HG02852 (cell line): ENCODE measurements around the gene PIK3R3.
"Not testable (repeated sequence)": the region's sequence is repeated elsewhere in the genome, so short reads cannot be mapped to it uniquely, and the experiment has no call there.

Experiments used
- ATAC-seq: cut with Tn5 transposase; IDR thresholded peaks from one replicate; pipeline ENCODE4 v1.9.1; 2021; ENCODE audit warnings: mild to moderate bottlenecking, moderate library complexity; ENCODE audit not compliant: unreplicated experiment

The PIK3R3 gene

DNA sequence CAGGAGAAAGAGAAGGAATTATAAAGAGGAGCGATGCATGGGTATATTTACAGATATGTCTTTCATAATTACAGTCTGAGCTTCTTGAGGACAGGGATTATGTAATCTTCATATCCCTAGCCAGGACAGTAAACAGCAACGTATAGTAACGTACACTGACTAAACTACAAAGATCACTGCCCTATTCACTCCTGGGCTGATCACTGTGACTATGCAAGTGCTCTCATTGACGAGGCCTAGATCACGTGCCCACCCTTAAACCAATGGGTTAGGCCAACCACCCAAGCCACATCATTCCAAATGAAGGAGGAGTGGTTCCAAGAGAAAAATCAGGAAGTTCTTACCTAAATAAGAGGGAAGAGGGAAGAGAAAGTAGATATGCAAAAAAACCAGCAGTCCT lies 18.5 kb downstream of the PIK3R3 start:
- ATAC-seq = no peak

GRCh38 chr1:46112108-46112507 lies 20.3 kb downstream of the PIK3R3 start:
- ATAC-seq = no peak

- ATAC-seq = no peak
Measured at GRCh38 chr1:46110521-46110920, 21.9 kb downstream of the PIK3R3 start.

DNA sequence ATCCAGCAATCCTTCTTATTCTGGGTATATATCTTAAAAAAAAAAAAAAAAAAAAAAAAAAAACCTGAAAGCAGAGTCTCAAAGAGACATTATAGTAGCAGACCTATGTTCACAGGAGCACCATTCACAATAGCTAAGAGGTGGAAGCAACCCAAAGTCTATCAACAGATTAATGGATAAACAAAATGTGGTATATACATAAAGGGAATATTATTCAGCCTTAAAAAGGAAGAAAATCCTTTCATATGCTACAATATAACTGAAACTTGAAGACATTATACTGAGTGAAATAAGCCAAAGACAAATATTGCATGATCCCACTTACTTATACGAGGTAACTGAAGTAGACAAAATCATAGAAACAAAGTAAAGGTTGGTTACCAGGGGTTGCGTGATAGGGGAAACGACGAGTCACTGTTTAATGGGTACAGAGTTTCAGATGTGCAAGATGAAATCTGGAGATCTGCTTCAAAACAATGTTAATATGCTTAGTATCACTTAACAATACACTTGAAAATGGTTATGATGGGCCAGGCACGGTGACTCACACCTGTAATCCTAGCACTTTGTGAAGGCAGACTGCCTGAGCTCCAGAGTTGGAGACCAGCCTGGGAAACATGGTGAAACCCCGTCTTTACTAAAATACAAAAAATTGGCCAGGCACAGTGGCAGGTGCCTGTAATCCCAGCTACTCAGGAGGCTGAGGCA lies 29.5 kb downstream of the PIK3R3 start:
- ATAC-seq = no peak

DNA sequence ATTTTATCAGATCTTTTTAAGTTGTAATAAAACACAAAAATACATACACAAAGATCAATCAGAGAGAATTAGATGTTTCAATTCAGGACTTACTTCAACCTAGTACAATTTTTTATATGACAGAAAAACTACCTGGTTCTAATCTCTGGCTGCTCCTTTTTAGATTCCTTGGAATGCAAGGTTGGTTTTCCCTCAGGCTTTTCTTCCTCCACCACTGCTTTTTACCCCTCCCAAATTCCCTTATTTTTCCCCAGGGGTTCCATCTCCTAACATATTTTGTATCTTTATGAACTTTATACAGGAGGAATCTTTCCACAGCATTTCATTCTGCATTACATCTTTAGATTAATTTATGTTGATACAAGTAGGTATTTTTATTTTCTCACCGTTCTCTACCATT lies 33.2 kb downstream of the PIK3R3 start:
- ATAC-seq = no peak

- ATAC-seq = no peak
Measured at GRCh38 chr1:46098027-46098712, 34.3 kb downstream of the PIK3R3 start.

GRCh38 chr1:46097149-46097472 lies 35.3 kb downstream of the PIK3R3 start:
- ATAC-seq = no peak

DNA sequence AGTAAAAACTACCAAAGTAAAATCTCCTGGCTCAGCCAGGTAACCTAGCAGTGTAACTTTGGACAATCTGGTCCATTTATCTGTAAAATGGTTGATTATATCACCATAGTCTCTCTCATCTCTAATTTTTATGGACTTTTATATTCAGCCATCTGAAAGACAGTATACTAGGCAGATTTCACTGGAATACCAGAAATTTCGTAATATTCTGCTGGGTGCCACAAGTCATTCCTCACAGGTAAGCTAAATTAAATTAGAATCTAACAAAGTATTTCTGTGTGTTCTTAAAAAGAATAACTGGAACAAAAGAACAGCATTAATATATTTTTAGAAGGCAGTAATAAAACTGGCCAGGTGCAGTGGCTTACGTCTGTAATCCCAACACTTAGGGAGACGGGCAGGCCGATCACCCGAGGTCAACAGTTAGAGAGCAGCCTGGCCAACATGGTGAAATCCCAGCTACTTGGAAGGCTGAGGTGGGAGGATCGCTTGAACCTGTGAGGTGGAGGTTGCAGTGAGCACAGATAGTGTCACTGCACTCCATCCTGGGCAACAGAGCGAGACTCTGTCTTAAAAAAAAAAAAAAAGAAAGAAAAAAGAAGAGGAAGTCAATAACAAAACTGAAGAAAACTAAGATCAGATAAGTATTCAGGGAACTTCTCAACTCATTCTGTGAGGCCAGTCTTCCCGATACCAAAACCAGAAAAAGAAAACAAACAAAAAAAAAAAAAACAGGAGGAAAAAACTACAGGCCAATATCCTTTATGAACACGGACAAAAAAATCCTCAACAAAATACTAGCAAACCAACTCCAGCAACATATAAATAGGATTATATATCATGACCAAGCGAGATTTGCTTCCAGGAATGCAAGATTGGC lies 35.9 kb downstream of the PIK3R3 start:
- no peak for ATAC-seq

DNA sequence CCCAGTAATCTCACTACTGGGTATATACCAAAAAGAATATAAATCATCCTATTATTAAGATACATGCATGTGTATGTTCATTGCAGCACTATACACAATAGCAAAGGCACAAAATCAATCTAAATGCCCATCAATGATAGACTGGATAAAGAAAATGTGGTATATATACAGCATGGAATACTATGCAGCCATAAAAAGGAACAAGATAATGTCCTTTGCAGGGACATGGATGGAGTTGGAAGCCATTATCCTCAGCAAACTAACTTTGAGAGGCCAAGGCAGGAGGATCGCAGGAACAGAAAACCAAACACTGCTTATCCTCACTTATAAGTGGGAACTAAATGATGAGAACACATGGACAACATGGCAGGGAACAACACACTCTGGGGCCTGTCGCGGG lies 37.3 kb downstream of the PIK3R3 start:
- ATAC-seq = not testable (repeated sequence)

GRCh38 chr1:46094471-46095005 lies 37.9 kb downstream of the PIK3R3 start:
- no peak for ATAC-seq

- not testable (repeated sequence) for ATAC-seq
Measured at GRCh38 chr1:46093832-46094231, 38.6 kb downstream of the PIK3R3 start.

DNA sequence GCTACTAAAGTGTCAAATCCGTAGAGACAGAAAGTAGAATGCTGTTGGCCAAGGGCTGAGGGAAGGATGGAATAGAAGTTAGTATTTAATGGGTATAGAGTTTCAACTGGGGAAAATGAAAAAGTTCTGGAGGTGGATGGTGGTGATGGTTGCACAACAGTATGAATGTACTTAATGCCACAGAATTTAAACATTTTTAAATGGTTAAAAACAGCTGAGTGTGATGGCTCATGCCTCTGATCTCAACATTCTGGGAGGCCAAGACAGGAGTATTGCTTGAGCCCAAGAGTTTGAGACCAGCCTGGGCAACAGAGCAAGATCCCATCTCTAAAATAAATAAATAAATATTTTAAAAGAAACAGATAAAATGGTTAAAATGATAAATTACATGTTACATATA lies 44.5 kb downstream of the PIK3R3 start:
- ATAC-seq = no peak

DNA sequence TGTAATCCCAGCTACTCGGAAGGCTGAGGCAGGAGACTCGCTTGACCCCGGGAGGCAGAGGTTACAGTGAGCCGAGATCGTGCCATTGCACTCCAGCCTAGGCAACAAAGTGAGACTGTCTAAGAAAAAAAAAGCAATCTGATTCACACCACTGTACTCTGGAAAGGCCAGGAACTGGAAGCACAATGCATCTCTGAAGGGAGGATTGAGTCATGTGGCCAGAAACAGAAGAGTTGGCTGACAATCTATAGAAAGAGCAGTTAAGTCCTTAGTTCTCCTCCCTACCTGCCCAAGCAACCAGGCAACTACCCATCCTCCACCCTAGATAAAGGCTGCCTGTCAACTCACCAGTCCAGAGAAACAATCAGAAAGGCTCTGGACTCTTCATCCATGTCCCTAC lies 45.9 kb downstream of the PIK3R3 start:
- ATAC-seq = no peak

DNA sequence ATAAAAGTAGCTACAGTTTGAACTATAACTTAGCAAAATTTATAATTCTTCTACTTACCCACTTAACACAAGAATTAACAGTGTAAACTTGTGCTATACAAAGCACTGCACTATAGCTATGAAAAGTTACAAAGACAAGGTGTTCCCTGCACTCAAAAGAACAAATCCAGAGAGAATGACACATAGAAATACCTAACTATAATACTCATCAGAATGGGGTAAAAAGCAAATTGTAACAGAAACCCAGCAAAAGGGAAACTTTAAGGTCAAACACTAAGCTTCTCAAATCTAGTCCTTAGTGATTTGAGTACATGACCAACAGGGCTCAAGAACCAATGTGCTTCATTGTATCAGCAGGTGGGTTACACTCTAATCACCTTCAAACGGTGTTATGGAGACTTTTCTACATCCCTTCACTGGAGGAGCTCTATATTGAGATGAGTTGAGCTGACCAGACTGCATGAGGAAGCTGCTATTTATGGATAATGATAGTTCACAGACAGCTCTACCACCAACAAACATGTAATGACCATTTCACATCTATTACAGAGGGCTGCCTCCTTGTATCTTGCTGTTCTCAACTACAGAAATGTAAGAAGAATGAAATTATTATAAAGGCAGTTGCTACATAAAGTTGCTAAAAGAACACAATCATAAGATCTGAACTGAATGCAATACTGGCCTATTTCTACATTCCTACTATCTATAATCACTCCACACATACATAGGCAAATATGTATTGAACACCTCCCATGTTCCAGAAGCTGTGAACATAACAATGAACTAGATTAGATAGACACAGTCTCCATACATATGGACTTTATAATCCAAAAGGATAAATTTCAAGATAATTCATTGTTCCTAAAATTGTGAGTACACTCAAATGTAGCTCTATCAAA lies 47.6 kb downstream of the PIK3R3 start:
- ATAC-seq = no peak

GRCh38 chr1:46083579-46083978 lies 48.9 kb downstream of the PIK3R3 start:
- no peak for ATAC-seq

GRCh38 chr1:46081619-46082018 lies 50.8 kb downstream of the PIK3R3 start:
- ATAC-seq = no peak

DNA sequence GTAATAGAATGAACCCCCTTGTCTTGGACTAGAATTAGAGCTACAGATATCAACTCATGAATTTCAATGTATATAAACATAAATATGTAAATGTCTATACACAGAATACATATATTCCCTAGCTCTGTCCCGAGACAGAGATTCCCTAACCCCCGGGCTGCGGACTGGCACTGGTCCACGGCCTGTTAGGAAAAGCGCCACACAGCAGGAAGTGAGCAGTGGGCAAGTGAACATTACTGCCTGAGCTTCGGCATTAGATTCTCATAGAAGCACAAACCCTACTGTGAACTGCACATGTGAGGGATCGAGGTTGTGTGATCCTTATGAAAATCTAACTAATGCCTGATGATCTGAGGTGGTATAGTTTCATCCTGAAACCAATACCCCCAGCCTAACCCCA lies 51.2 kb downstream of the PIK3R3 start:
- no peak for ATAC-seq

DNA sequence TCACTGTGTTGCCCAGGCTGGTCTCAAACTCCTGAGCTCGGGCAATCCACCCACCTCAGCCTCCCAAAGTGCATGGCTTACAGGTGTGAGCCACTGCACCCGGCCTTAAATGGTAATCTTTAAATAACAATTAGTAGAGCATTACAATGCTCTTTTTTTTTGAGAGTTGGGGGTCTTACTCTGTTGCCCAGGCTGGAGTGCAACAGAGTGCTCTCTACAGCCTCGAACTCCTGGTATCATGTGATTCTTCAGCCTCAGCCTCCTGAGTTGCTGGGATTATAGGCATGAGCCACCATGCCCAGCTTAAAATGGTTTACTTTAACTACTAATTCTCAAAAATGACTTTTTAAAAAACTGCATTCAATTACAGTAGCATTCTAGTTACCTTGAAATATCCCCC lies 52.2 kb downstream of the PIK3R3 start:
- no peak for ATAC-seq

GRCh38 chr1:46077644-46078043 lies 54.8 kb downstream of the PIK3R3 start:
- ATAC-seq = no peak

- no peak for ATAC-seq
Measured at GRCh38 chr1:46076343-46076742, 56.1 kb downstream of the PIK3R3 start.

- no peak for ATAC-seq
Measured at GRCh38 chr1:46072975-46073374, 59.5 kb downstream of the PIK3R3 start.
